NCI-H2029 treated with DMSO at 0.1 percent for 48 hours (cell line): ENCODE results near the gene CLVS2.

Experiments used
- DNase-seq: peaks from one replicate; lab custom pipeline; 2025; lab: John Stamatoyannopoulos, UW

Gene CLVS2, protein sequence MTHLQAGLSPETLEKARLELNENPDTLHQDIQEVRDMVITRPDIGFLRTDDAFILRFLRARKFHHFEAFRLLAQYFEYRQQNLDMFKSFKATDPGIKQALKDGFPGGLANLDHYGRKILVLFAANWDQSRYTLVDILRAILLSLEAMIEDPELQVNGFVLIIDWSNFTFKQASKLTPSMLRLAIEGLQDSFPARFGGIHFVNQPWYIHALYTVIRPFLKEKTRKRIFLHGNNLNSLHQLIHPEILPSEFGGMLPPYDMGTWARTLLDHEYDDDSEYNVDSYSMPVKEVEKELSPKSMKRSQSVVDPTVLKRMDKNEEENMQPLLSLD

GRCh38 chr6:122995921-122996793 lies at the start of gene CLVS2:
Gene CLVS2, plus strand, starts transcription at chr6:122996235. Its CDS starts 1,543 bp downstream, at chr6:122997778.
- peak; percentile 47 for DNase-seq

DNA sequence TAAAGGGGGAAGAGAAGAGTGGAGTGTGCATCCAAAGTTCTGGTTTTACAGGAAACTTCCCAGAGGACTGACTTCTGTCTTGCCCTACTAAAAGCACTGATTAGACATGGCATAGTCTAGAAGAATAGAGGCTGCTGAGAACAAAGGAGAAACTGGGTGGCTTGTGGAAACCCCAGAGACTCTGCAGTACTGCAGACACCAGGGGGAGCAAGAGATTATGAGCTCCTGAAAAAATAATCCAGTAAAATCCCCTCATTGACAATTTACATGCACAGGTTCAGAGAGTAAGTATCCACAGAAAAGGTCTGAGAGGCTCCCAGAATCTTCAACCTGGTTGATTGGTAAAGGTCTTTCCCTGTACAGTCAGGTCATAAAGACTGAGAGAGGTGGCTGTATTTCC lies 48.7 kb upstream of the CLVS2 start:
- DNase-seq, result no peak

- no peak for DNase-seq
Measured at GRCh38 chr6:122953766-122954165, 42.3 kb upstream of the CLVS2 start.

DNA sequence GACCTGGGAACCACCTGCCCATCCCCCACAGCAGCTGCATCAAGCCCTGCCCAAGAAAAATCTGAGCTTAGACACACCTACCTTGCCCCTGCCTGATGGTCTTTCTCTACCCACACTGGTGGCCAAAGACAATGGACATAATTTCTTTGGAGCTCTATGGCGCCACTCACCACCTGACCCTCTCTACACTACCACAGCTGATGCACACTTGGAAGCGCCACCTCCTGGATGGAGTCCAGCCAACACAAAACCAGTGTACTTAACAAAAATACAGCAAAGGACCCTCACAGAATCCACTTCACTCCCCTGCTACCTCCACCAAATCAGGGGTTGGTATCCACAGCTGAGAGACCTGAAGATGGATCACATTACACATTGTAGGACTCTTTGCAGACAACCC lies 39.7 kb upstream of the CLVS2 start:
- no peak for DNase-seq

DNA sequence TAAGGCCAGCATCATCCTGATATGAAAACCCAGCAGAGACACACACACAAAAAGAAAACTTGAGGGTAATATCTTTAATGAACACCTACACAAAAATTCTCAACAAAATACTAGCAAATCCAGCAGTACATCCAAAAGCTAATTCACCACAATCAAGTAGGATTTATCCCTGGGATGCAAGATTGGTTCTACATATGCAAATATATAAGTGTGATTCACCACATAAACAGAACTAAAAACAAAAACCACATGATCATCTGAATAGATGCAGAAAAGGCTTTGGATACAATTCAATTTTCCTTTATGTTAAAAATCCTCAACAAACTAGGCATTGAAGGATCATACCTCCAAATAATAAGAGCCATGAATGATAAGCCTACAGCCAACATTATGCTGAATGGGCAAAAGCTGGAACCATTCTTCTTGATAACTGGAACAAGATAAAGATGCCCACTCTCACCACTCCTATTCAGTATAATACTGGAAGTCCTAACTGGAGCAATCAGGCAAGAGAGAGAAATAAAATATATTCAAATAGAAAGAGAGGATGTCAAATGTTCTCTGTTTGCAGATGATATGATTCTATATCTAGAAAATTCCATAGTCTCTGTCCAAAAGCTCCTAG lies 33.9 kb upstream of the CLVS2 start:
- DNase-seq, result no peak

- DNase-seq, result no peak
Measured at GRCh38 chr6:122969999-122970533, 26.0 kb upstream of the CLVS2 start.

GRCh38 chr6:122977180-122977579 lies 18.9 kb upstream of the CLVS2 start:
- DNase-seq, result no peak

DNA sequence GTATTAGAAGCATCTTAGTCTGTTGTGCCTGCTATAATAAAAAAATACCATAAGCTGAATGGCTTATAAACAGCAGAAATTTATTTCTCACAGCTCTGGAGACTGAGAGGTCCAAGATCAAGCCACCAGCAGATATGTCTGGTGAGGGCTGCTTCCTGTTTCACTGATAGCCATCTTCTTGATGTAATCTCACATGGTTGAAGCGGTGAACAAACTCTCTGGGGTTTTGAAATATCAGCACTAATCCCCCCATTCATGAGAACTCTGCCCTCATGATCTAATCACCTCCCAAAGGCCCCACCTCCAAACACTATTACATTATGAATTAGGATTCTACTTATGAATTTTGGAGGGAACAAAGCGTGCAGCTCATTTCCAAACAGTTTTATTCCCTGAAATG lies 11.6 kb upstream of the CLVS2 start:
- DNase-seq, result no peak

DNA sequence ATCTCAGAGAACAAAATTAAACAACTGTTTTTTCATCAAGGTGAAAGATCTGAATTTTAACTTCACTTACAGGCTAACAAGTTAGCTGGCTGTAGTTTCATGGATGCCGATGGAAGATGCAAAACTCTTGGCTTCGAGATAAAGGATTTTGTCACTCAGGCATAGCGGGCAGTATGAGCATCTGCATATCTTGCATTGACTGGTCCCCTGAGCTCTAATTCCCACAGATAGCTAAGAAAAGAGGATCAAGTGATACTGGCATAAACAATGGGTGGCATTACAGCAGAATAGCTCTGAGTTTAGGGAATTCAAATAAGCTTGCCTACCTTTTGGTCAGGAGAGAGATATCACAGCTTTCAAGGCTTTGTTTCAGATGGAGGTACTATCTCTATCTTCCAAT lies 1.8 kb upstream of the CLVS2 start:
- DNase-seq, result no peak

DNA sequence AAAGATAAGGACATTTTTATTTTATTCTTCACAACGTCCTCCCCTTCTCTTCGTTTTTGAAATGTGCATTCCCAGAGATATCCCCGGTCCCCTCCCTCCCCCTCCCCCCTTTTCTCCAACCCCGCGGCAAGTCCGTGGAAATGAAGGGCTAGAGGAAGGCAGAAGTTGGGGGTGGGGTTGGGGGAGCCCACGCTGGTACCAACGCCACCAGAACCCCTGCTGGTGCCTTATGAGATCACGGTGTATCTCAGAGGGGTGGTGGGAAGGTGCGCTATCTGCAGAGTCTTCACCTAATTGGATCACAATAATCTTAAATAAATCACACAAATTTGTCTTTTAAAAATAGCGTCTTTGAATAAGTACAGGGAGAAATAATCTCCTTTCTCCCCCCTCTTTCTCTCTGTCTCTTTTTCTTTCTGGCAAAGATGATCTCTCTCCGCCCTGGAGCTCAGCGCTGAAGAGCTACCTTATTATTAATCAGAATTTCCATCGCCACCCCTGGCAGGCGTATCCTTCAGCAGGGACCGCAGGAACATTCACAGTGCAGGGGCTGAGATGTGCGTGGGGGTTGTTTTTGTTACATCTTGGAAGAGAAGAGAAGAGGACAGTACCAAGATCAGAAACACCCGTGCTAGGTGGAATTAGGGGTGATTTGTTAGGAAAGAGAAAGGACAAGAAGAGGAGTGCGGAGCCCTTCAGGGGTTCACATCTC lies 915 bp downstream of the CLVS2 start:
- DNase-seq, result no peak

DNA sequence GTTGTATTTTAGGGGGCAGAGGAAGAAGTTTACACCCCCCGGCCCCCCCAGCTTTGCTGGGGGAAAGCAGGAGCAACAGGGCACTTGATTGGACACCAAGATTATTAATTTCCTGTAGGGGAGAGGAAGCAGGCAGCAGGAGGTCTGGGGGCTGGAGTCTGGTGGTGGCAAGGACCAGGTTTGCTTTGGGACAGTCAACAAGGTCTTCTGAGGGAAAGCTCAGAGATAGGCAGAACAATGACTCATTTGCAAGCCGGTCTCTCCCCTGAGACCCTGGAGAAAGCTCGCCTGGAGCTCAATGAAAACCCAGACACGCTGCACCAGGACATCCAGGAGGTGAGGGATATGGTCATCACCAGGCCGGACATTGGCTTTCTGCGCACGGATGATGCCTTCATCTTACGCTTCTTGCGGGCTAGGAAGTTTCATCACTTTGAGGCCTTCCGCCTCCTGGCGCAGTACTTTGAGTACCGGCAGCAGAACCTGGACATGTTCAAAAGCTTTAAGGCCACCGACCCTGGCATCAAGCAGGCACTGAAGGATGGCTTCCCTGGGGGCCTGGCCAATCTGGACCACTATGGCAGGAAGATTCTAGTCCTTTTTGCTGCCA lies 1.6 kb downstream of the CLVS2 start:
- no peak for DNase-seq

- no peak for DNase-seq
Measured at GRCh38 chr6:122998403-122998975, 2.5 kb downstream of the CLVS2 start.

GRCh38 chr6:123000244-123000770 lies 4.3 kb downstream of the CLVS2 start:
- no peak for DNase-seq

DNA sequence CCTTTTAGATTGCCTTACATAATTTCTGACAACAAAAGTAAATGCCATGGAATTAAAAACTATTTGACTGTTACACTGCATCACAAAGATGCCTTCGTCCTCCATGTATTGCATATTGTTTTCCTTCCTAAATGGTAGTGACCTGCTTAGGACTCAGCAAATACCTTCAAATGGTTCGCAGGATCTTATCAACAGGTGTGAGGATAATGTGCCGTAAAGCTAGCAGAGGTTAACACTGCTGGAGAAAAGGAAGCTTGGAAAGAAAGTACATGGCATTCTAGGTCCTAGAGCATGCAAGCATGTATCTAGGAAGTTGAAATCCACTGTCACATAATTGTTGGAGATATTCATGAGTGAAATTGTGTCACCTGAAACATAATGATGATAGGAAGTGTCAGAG lies 5.5 kb downstream of the CLVS2 start:
- no peak for DNase-seq

- DNase-seq, result no peak
Measured at GRCh38 chr6:123007885-123008284, 11.8 kb downstream of the CLVS2 start.

DNA sequence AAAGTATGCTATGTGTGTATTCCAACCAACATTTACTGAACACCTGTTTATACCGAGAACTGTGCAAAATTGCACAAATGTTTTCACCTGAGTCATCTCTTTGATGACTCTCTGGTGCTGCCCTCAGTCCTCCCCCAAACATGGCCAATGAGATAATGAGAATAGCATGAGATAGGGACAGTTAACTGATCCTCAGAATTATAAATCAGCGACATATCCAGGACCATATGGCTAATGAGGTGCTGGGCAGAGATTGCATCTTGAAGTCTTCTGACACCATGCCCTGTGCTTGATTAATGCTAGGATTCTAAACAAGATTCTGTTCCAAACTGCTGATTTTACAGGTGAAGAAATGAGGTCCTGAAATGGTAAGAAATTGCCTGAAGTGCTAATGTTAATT lies 13.0 kb downstream of the CLVS2 start:
- DNase-seq, result no peak

GRCh38 chr6:123014835-123015234 lies 18.8 kb downstream of the CLVS2 start:
- no peak for DNase-seq

GRCh38 chr6:123016431-123017103 lies 20.5 kb downstream of the CLVS2 start:
- DNase-seq, result peak; percentile 8

DNA sequence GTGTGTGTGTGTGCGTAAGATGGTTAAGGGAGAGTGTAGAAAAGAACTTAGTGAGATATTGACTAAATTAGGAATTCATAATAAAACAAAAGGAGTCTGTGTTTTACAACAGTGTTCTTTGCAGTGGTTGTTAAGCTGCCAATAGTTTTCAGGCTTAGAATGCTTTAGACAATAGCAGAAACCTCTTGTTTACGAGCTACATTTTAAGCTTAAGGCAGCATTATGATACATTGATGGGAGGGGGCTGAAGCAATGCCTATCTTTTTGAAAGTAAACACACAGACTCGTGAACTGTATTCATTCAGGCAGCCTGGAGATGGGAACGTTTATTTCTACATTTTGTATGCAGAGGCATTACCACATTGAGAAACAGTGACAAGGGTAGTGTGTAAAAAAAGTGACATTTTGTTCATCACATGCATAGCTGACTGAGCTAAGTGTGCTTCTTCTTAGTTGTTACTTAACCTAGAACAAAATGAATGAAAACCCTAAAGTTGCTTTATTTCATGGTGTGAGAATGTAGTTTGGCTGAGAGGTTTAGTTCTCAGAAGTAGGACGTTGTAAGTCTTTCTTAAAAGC lies 21.2 kb downstream of the CLVS2 start:
- DNase-seq, result no peak

DNA sequence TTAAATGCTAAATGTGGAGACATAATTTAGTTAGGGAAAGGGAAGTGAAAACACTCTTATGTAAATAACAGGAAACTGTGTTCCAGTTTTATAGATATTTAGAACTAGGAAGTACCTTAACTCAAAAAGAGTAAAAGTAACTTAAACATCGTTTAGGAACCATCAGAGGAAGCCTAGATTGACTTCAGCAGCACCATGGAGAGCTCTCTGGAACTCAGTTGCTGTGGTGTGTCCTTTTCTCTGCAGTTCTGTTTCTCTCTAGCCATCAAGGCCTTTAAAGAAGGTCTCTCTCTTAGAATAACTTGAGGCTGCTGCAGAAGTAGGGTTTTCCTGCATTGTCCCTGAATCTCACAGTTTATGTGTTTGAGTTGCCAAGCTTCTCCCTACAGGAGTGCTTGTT lies 26.9 kb downstream of the CLVS2 start:
- DNase-seq, result no peak
